Spleen (tissue), 11 donors: ENCODE measurements around the gene ABI1. TPM values are rescaled to one million over a fixed set of nuclear protein-coding genes. Genes with fewer than 3 reads are reported as not detected.

Experiments used
- DNase-seq: peaks from one replicate; pipeline ENCODE4 v3.0.0-alpha.2; 2020
- H3K27ac ChIP-seq, 8 donors: fragments of 200-600 bp; sonication (generic) in 7 of 8; 1 replicate in 4 of 8; 2 replicates in 4 of 8; pipeline versions ENCODE4 v1.5.0 to v1.8.0; 2016 to 2021; ENCODE audit warnings: inconsistent platforms in 4 of 8, mild to moderate bottlenecking in 4 of 8, moderate library complexity in 1 of 8
- H3K27me3 ChIP-seq, 7 donors: fragments of 200-600 bp; sonication (generic) in 6 of 7; replicated peaks in 1 of 7; 1 replicate in 4 of 7; 2 replicates in 3 of 7; pipeline versions ENCODE4 v1.5.0 to v1.8.0; 2016 to 2021; ENCODE audit warnings: inconsistent platforms in 3 of 7, mild to moderate bottlenecking in 1 of 7
- H3K36me3 ChIP-seq, 6 donors: fragments of 200-600 bp; sonication (generic) in 5 of 6; 1 replicate in 4 of 6; 2 replicates in 2 of 6; pipeline versions ENCODE4 v1.5.0 to v1.8.0; 2016 to 2021; ENCODE audit warnings: inconsistent platforms in 2 of 6
- H3K4me1 ChIP-seq, 6 donors: fragments of 200-600 bp; sonication (generic) in 5 of 6; 1 replicate in 3 of 6; 2 replicates in 3 of 6; pipeline versions ENCODE4 v1.5.0 to v1.8.0; 2016 to 2021; ENCODE audit warnings: inconsistent platforms in 3 of 6
- H3K4me3 ChIP-seq, 8 donors: fragments of 200-600 bp; sonication (generic) in 7 of 8; 1 replicate in 4 of 8; 2 replicates in 4 of 8; pipeline versions ENCODE4 v1.5.0 to v1.8.0; 2016 to 2021; ENCODE audit warnings: inconsistent platforms in 4 of 8, mild to moderate bottlenecking in 4 of 8, moderate library complexity in 2 of 8
- H3K9me3 ChIP-seq, 8 donors: fragments of 200-600 bp; sonication (generic) in 7 of 8; 1 replicate in 4 of 8; 2 replicates in 4 of 8; pipeline versions ENCODE4 v1.5.0 to v1.8.0; 2016 to 2021; ENCODE audit warnings: inconsistent platforms in 4 of 8
- POLR2A ChIP-seq, 3 donors: fragments of 450-650 bp; IDR thresholded peaks; one replicate each; pipeline ENCODE4 v1.5.1; 2017; ENCODE audit warnings: antibody characterized with exemption in 3 of 3, mild to moderate bottlenecking in 1 of 3
- POLR2AphosphoS5 ChIP-seq, 3 donors: sonication (generic); formaldehyde crosslinking; IDR thresholded peaks; one replicate each; pipeline ENCODE4 v1.5.1; 2017; ENCODE audit warnings: antibody characterized with exemption in 3 of 3
- WGBS, 5 donors: extraction: QIAGEN DNeasy Blood & Tissue Kit in 3 of 5; methylation state at CpG; one replicate each; pipeline versions ENCODE4 v1.1.5 to v1.1.7; 2013 to 2018; 5-methylcytosine and 5-hydroxymethylcytosine counted together
- intact Hi-C: fragments of 100-400 bp; cut with DNase I; formaldehyde crosslinking; loops from one replicate; pipeline ENCODE4 v1.15.0; 2023; ENCODE audit warnings: low total_unique reads
- polyA plus RNA-seq, 3 donors: library from polyadenylated mRNA; stranded (reverse); fragments of 200-250 nt; gene quantifications; one replicate each; pipeline ENCODE4 v1.2.1, GENCODE V29; 2013
- total RNA-seq, 7 donors: library from RNA; depleted of rRNA in 3 of 7; stranded (reverse); fragments of >200 nt in 3 of 7; fragmentation: NEBNext Ultra II Directional in 4 of 7; extraction: Animal tissue kit (Norgen Biotek cat#: 25700) in 4 of 7; gene quantifications; one replicate each; pipeline versions ENCODE4 v1.1.0 to v1.2.1, GENCODE V29; 2016 to 2021
- TF ChIP-seq, protein P1 (sequence below), 11 experiments: fragments of 200-600 bp in 7 of 11; fragments of 450-650 bp in 4 of 11; sonication (generic) in 4 of 11; IDR thresholded peaks in 8 of 11; conservative IDR thresholded peaks in 3 of 11; 1 replicate in 7 of 11; 2 replicates in 4 of 11; pipeline versions ENCODE4 v1.4.0 to v1.8.0; 2016 to 2021; ENCODE audit warnings: antibody characterized with exemption in 11 of 11, inconsistent platforms in 4 of 11, mild to moderate bottlenecking in 1 of 11
- donor health status: healthy with polysubstance abuse.
- donor health status: DM: no; HTN: no; CAD: no; lungs with moderate emphysema.
- donor health status: DM: no; HTN: no; CAD: no.
- donor health status: Bipolar disorder and iron deficiency.
- donor health status: healthy.
- donor health status: DM: no; HTN: no; CAD: no.
- donor health status: DM: yes; HTN: yes; CAD: no.

ABI1 gene
- total and polyA plus RNA-seq, 10 donors: 33.4 to 74.0 (median 55.9) TPM

GRCh38 chr10:26725837-26726727, 134.7 kb downstream of the ABI1 start:
- H3K4me1 ChIP-seq: peaks cover 0 to 11% (median 6%) of the 10 kb centered on the region in 6 donors
- H3K4me3 ChIP-seq: no peak overlapping the region
- peaks cover 0 to 84% (median 21%) of the 10 kb centered on the region in 6 donors for H3K36me3 ChIP-seq
- no peaks in the 10 kb centered on the region for H3K9me3 ChIP-seq
- no peak overlapping the region for H3K27ac ChIP-seq
- WGBS, 5 donors: 54 to 65% (median 60%) methylated on average over 8 of the region's 8 CpGs
- peak; percentile 83 for DNase-seq
- intact Hi-C loops: loop anchor here (5.0 to 10.0 kb wide), 2 partner anchors 151 to 391 kb away; no protein-coding TSS in a partner anchor
- TF ChIP-seq, protein P1, sequence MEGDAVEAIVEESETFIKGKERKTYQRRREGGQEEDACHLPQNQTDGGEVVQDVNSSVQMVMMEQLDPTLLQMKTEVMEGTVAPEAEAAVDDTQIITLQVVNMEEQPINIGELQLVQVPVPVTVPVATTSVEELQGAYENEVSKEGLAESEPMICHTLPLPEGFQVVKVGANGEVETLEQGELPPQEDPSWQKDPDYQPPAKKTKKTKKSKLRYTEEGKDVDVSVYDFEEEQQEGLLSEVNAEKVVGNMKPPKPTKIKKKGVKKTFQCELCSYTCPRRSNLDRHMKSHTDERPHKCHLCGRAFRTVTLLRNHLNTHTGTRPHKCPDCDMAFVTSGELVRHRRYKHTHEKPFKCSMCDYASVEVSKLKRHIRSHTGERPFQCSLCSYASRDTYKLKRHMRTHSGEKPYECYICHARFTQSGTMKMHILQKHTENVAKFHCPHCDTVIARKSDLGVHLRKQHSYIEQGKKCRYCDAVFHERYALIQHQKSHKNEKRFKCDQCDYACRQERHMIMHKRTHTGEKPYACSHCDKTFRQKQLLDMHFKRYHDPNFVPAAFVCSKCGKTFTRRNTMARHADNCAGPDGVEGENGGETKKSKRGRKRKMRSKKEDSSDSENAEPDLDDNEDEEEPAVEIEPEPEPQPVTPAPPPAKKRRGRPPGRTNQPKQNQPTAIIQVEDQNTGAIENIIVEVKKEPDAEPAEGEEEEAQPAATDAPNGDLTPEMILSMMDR (IDR thresholded peaks at IDR 0.05 in 8 of 11, conservative IDR thresholded peaks at IDR 0.05 in 3 of 11): peak; percentile 34 to 87 (median 71)
- TF ChIP-seq POLR2AphosphoS5 (IDR thresholded peaks at IDR 0.05): no peak
- no peaks in the 10 kb centered on the region for H3K27me3 ChIP-seq

DNA sequence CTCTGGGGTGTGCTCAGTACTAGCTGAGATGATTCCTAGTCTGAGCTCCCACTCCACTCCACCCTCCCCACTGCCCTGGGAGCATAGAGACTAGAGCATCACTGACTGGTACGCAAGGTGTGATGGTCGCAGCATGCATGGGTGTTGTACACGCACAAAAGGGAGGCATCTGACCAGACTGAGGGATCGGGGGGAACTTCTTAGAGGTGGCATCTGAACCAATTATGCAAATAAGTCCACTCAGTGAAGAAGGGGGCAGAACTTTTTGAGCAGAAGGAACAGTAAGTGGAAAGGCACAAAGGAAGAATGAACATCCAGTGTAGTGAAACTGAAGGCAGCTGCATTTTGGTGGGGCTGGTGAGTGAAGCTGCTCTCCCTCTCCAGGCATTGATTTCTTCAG, 137.7 kb downstream of the ABI1 start:
- Histone ChIP-seq H3K4me3 (no peak overlapping the region), H3K27me3 (no peaks in the 10 kb centered on the region), H3K9me3 (no peaks in the 10 kb centered on the region), H3K36me3 (peaks cover 0 to 87% (median 20%) of the 10 kb centered on the region in 6 donors), H3K4me1 (peaks cover 0 to 7% (median 6%) of the 10 kb centered on the region in 6 donors), H3K27ac (no peak overlapping the region)
- WGBS, 5 donors: 85 to 100% (median 98%) methylated on average over 4 of the region's 4 CpGs
- intact Hi-C loops: loop anchor here (10.0 kb wide), 1 partner anchor 388 kb away; no protein-coding TSS in a partner anchor
- TF ChIP-seq POLR2A (IDR thresholded peaks at IDR 0.05) (no peak), POLR2AphosphoS5 (IDR thresholded peaks at IDR 0.05) (no peak)
- TF ChIP-seq, protein P1 (IDR thresholded peaks at IDR 0.05 in 8 of 11, conservative IDR thresholded peaks at IDR 0.05 in 3 of 11): no peak
- no peak for DNase-seq

DNA sequence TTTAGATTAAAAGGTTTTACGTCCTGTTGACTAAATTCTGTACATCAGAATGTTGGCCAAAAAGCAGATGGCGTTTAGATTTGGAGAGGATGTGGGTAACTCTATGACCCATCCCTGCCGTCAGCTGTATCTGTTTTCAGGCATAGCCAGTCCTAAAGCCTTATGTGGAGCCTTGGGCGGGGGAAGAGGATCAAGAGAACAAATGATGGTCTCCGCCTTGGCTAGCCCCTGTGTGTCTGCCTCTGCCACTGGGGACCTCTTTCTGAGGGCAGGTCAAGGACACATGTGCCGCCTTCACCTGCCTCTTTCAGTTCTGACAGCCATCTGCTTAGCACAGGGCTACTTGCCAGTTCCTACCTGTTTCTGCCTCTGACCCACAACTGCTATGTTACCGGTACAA, 139.2 kb downstream of the ABI1 start:
- TF ChIP-seq, protein P1 (IDR thresholded peaks at IDR 0.05 in 8 of 11, conservative IDR thresholded peaks at IDR 0.05 in 3 of 11): no peak
- TF ChIP-seq POLR2A (IDR thresholded peaks at IDR 0.05): no peak
- peak in 1 of 3 donors; percentile 32 for TF ChIP-seq POLR2AphosphoS5 (IDR thresholded peaks at IDR 0.05)
- Histone ChIP-seq H3K4me1 (peaks cover 0 to 7% (median 6%) of the 10 kb centered on the region in 6 donors), H3K36me3 (peaks cover 0 to 89% (median 23%) of the 10 kb centered on the region in 6 donors), H3K9me3 (no peaks in the 10 kb centered on the region), H3K4me3 (no peak overlapping the region), H3K27me3 (no peaks in the 10 kb centered on the region), H3K27ac (peak overlapping the region in 5 of 8 donors; percentile 11 to 75 (median 48))
- intact Hi-C loops: loop anchor here (10.0 kb wide), 1 partner anchor 387 kb away; no protein-coding TSS in a partner anchor
- peak; percentile 71 for DNase-seq
- 81 to 88% (median 83%) methylated on average over 7 of the region's 7 CpGs for WGBS, 5 donors

DNA sequence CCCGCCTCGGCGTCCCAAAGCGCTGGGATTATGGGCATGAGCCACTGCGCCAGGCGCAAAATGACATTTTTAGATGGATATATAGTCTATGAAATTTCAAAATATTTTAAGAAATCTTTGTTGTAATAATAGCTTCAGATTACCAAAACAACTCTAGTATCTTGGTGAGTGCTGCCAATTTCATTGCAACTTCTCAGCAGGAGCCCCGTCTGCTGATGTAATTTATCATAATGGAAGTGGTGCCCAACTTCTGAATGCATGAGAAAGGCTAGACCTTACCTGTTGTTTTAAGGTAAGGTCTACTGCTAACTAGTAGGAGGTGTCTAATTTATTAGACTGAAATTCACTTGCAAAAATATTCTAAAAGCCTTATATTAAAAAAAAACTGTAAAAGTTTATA, 143.3 kb downstream of the ABI1 start:
- WGBS, 5 donors: 84 to 98% (median 87%) methylated on average over 7 of the region's 7 CpGs
- Histone ChIP-seq H3K27ac (no peak overlapping the region), H3K9me3 (no peaks in the 10 kb centered on the region), H3K27me3 (no peaks in the 10 kb centered on the region), H3K4me3 (no peak overlapping the region), H3K4me1 (no peaks in the 10 kb centered on the region), H3K36me3 (peaks cover 0 to 98% (median 18%) of the 10 kb centered on the region in 6 donors)
- no peak for DNase-seq
- intact Hi-C loops: no loop called here
- TF ChIP-seq, protein P1 (IDR thresholded peaks at IDR 0.05 in 8 of 11, conservative IDR thresholded peaks at IDR 0.05 in 3 of 11): no peak
- no peak for TF ChIP-seq POLR2AphosphoS5 (IDR thresholded peaks at IDR 0.05)
- TF ChIP-seq POLR2A (IDR thresholded peaks at IDR 0.05): no peak
